CD4-positive, alpha-beta T cell treated with Interleukin-17A for 4 hours (primary cell): ENCODE data around the gene LCN1.

ENCODE experiments used
- DNase-seq: peaks from one replicate; pipeline ENCODE4 v3.0.0-alpha.2; 2020; ENCODE audit warnings: mixed read lengths

The LCN1 gene

GRCh38 chr9:135574943-135575342 is 53.7 kb downstream of the LCN1 start:
- DNase-seq = no peak
